SK-N-SH treated with all-trans-retinoic acid at 6 μM for 48 hours (cell line): ENCODE data around the gene MACROH2A2.

Experiments
- ATAC-seq: fragments of 200-7000 bp; cut with Tn5 transposase; 3 replicates; pipeline ENCODE4 v1.9.1; 2020; ENCODE audit warnings: mild to moderate bottlenecking, moderate library complexity
- ARNTL ChIP-seq: fragments of 450-650 bp; formaldehyde crosslinking; IDR thresholded peaks from 2 replicates; pipeline ENCODE4 v1.5.0; 2020; ENCODE audit warnings: low read depth, mild to moderate bottlenecking, moderate library complexity, borderline replicate concordance
- BACH2 ChIP-seq: fragments of 250-450 bp; sonication (Bioruptor Pico); IDR thresholded peaks from 2 replicates; pipeline ENCODE4 v1.9.0; 2021; ENCODE audit warnings: mild to moderate bottlenecking, borderline replicate concordance
- CREB5 ChIP-seq: fragments of 250-450 bp; sonication (Bioruptor Pico); IDR thresholded peaks from 2 replicates; pipeline ENCODE4 v1.5.1; 2020; ENCODE audit warnings: low read depth, mild to moderate bottlenecking, moderate library complexity
- CSDC2 ChIP-seq: fragments of 250-450 bp; sonication (Bioruptor Pico); IDR thresholded peaks from 2 replicates; pipeline ENCODE4 v1.5.0; 2020; ENCODE audit warnings: mild to moderate bottlenecking, moderate library complexity
- CSRNP3 ChIP-seq: fragments of 250-450 bp; sonication (Bioruptor Pico); IDR thresholded peaks from 2 replicates; pipeline ENCODE4 v1.5.1; 2021; ENCODE audit warnings: mild to moderate bottlenecking, moderate library complexity
- ESRRG ChIP-seq: fragments of 250-450 bp; sonication (Bioruptor Pico); IDR thresholded peaks from 2 replicates; pipeline ENCODE4 v1.6.1; 2021; ENCODE audit warnings: mild to moderate bottlenecking
- GLIS3 ChIP-seq: fragments of 250-450 bp; sonication (Bioruptor Pico); IDR thresholded peaks from 2 replicates; pipeline ENCODE4 v1.5.0; 2020; ENCODE audit warnings: mild to moderate bottlenecking, moderate library complexity
- ISL1 ChIP-seq: fragments of 250-450 bp; sonication (Bioruptor Pico); IDR thresholded peaks from 2 replicates; pipeline ENCODE4 v2.1.2; 2022; ENCODE audit warnings: mild to moderate bottlenecking, moderate library complexity
- OSR1 ChIP-seq: fragments of 250-450 bp; sonication (Bioruptor Pico); IDR thresholded peaks from 2 replicates; pipeline ENCODE4 v1.8.0; 2022; ENCODE audit warnings: moderate library complexity, mild to moderate bottlenecking, inconsistent platforms
- PATZ1 ChIP-seq: fragments of 250-450 bp; sonication (Bioruptor Pico); IDR thresholded peaks from 2 replicates; pipeline ENCODE4 v1.8.0; 2020; ENCODE audit warnings: mild to moderate bottlenecking, moderate library complexity, borderline replicate concordance
- POU6F1 ChIP-seq: fragments of 250-450 bp; sonication (Bioruptor Pico); IDR thresholded peaks from 2 replicates; pipeline ENCODE4 v1.8.0; 2021; ENCODE audit warnings: low read depth, mild to moderate bottlenecking, moderate library complexity, borderline replicate concordance
- RARB ChIP-seq: fragments of 250-450 bp; sonication (Bioruptor Pico); IDR thresholded peaks from 2 replicates; pipeline ENCODE4 v1.8.0; 2021; ENCODE audit warnings: mild to moderate bottlenecking, moderate library complexity
- SNAI2 ChIP-seq: fragments of 250-450 bp; sonication (Bioruptor Pico); IDR thresholded peaks from 2 replicates; pipeline ENCODE4 v1.5.0; 2020; ENCODE audit warnings: mild to moderate bottlenecking, moderate library complexity
- TCF4 ChIP-seq: fragments of 250-450 bp; sonication (Bioruptor Pico); IDR thresholded peaks from 2 replicates; pipeline ENCODE4 v1.8.0; 2021; ENCODE audit warnings: mild to moderate bottlenecking, moderate library complexity, borderline replicate concordance
- TSHZ2 ChIP-seq: fragments of 250-450 bp; sonication (Bioruptor Pico); IDR thresholded peaks from 2 replicates; pipeline ENCODE4 v1.5.0; 2020; ENCODE audit warnings: mild to moderate bottlenecking, moderate library complexity
- ZC3H10 ChIP-seq: fragments of 250-450 bp; sonication (Bioruptor Pico); IDR thresholded peaks from 2 replicates; pipeline ENCODE4 v1.5.1; 2021; ENCODE audit warnings: mild to moderate bottlenecking, moderate library complexity
- ZFP3 ChIP-seq: fragments of 250-450 bp; sonication (Bioruptor Pico); IDR thresholded peaks from 2 replicates; pipeline ENCODE4 v1.5.0; 2020; ENCODE audit warnings: mild to moderate bottlenecking, moderate library complexity
- ZNF565 ChIP-seq: fragments of 450-650 bp; formaldehyde crosslinking; conservative IDR thresholded peaks from 2 replicates; pipeline ENCODE4 v1.5.0; 2020; ENCODE audit warnings: low read depth, mild to moderate bottlenecking, moderate library complexity
- ZNF70 ChIP-seq: fragments of 450-650 bp; formaldehyde crosslinking; IDR thresholded peaks from 2 replicates; pipeline ENCODE4 v1.5.0; 2020; ENCODE audit warnings: mild to moderate bottlenecking, moderate library complexity

Gene MACROH2A2

GRCh38 chr10:70094250-70094649 lies 41.6 kb downstream of the MACROH2A2 start:
- TF ChIP-seq TSHZ2 = no peak
- no peak for ATAC-seq

GRCh38 chr10:70096016-70096704 lies 43.5 kb downstream of the MACROH2A2 start:
- TF ChIP-seq CREB5 (CRISPR knock-in tag) (no peak), ZC3H10 (CRISPR knock-in tag) (no peak), ZNF565 (CRISPR knock-in tag) (no peak), ZNF70 (CRISPR knock-in tag) (no peak), CSDC2 (no peak)
- no peak for ATAC-seq

- no peak for TF ChIP-seq OSR1 (CRISPR knock-in tag)
- TF ChIP-seq GLIS3 (CRISPR knock-in tag) = no peak
- TF ChIP-seq BACH2 (CRISPR knock-in tag) = no peak
- TF ChIP-seq ESRRG (CRISPR knock-in tag) = no peak
- no peak for TF ChIP-seq ISL1 (CRISPR knock-in tag)
- ATAC-seq = no peak
These were observed 44.2 kb downstream of the MACROH2A2 start for GRCh38 chr10:70096705-70097420.

- no peak for ATAC-seq
- no peak for TF ChIP-seq TCF4 (CRISPR knock-in tag)
- no peak for TF ChIP-seq ZNF565 (CRISPR knock-in tag)
- TF ChIP-seq ISL1 (CRISPR knock-in tag) = no peak
- no peak for TF ChIP-seq CSDC2
- no peak for TF ChIP-seq ZFP3 (CRISPR knock-in tag)
- TF ChIP-seq TSHZ2 = no peak
- TF ChIP-seq PATZ1 = no peak
- no peak for TF ChIP-seq GLIS3 (CRISPR knock-in tag)
- no peak for TF ChIP-seq ZNF70 (CRISPR knock-in tag)
These were observed 44.8 kb downstream of the MACROH2A2 start for GRCh38 chr10:70097459-70097858.

GRCh38 chr10:70098271-70098670 lies 45.6 kb downstream of the MACROH2A2 start:
- no peak for ATAC-seq
- TF ChIP-seq POU6F1 (CRISPR knock-in tag) (no peak), SNAI2 (no peak), ARNTL (CRISPR knock-in tag) (no peak), ZNF70 (CRISPR knock-in tag) (no peak), TCF4 (CRISPR knock-in tag) (no peak), RARB (CRISPR knock-in tag) (no peak), BACH2 (CRISPR knock-in tag) (no peak), CSRNP3 (CRISPR knock-in tag) (no peak), ISL1 (CRISPR knock-in tag) (no peak)
